ENCODE results near the gene OGFR. TPM values are rescaled to one million over a fixed set of nuclear protein-coding genes. Genes with fewer than 3 reads are reported as not detected.

OGFR gene
- total and polyA plus RNA-seq, 2 experiments from 2014 or later: 9.9 to 52.2 TPM

- Histone ChIP-seq H3K4me2 (ENCODE audit: unreplicated experiment) (no peak overlapping the region), H3K4me3 (no peak overlapping the region), H3K4me1 (ENCODE audit: insufficient read depth) (peaks cover 6% of the 10 kb centered on the region), H3K9ac (no peak overlapping the region), H3K9me2 (ENCODE audit: insufficient read depth) (no peaks in the 10 kb centered on the region), H4K20me1 (ENCODE audit: insufficient read depth) (no peaks in the 10 kb centered on the region), H3F3A (ENCODE audit: insufficient read depth) (no peaks in the 10 kb centered on the region), H3K79me2 (ENCODE audit: insufficient read depth) (no peaks in the 10 kb centered on the region), H3K27me3 (replicated peaks; ENCODE audit: insufficient read depth) (peaks cover 22% of the 10 kb centered on the region), H3K27ac (no peak overlapping the region), H3K9me3 (ENCODE audit: low read depth) (no peaks in the 10 kb centered on the region), H3K36me3 (ENCODE audit: low read depth) (no peaks in the 10 kb centered on the region), H2AFZ (no peak overlapping the region)
- DNase-seq: no peak
- 75 to 81% methylated on average over 20 of the region's 20 CpGs for WGBS, 2 experiments (ENCODE audit: low coverage in 1 of 2, low lambda C conversion rate in 2 of 2, missing lambda C conversion rate in 2 of 2)
- no peak for TF ChIP-seq EZH2phosphoT487 (IDR thresholded peaks at IDR 0.05; ENCODE audit: insufficient read depth, low read depth)
- no peak for TF ChIP-seq EZH2 (IDR thresholded peaks at IDR 0.05; ENCODE audit: insufficient read depth, poor library complexity, severe bottlenecking)
- in situ Hi-C loops (cut with MboI): no loop called here
Observed at GRCh38 chr20:62770111-62770910, 34.3 kb upstream of the OGFR start.

GRCh38 chr20:62770916-62771315, 33.7 kb upstream of the OGFR start:
- TF ChIP-seq EZH2phosphoT487 (IDR thresholded peaks at IDR 0.05; ENCODE audit: insufficient read depth, low read depth) (no peak), EZH2 (IDR thresholded peaks at IDR 0.05; ENCODE audit: insufficient read depth, poor library complexity, severe bottlenecking) (no peak)
- Histone ChIP-seq H3K9me3 (ENCODE audit: low read depth) (no peaks in the 10 kb centered on the region), H3K4me3 (no peak overlapping the region), H3K79me2 (ENCODE audit: insufficient read depth) (no peaks in the 10 kb centered on the region), H3K27me3 (replicated peaks; ENCODE audit: insufficient read depth) (peaks cover 17% of the 10 kb centered on the region), H3K9me2 (ENCODE audit: insufficient read depth) (no peaks in the 10 kb centered on the region), H3K36me3 (ENCODE audit: low read depth) (no peaks in the 10 kb centered on the region), H3K27ac (no peak overlapping the region), H3K9ac (no peak overlapping the region), H3K4me1 (ENCODE audit: insufficient read depth) (peaks cover 6% of the 10 kb centered on the region), H4K20me1 (ENCODE audit: insufficient read depth) (no peaks in the 10 kb centered on the region), H3K4me2 (ENCODE audit: unreplicated experiment) (no peak overlapping the region), H2AFZ (no peak overlapping the region), H3F3A (ENCODE audit: insufficient read depth) (no peaks in the 10 kb centered on the region)
- WGBS, 2 experiments (ENCODE audit: low coverage in 1 of 2, low lambda C conversion rate in 2 of 2, missing lambda C conversion rate in 2 of 2): 69 to 71% methylated on average over 13 to 14 of the region's 14 CpGs
- DNase-seq: no peak
- in situ Hi-C loops (cut with MboI): no loop called here

- no peak overlapping the region for H2AFZ ChIP-seq
- no peak overlapping the region for H3K9ac ChIP-seq
- peaks cover 6% of the 10 kb centered on the region for H3K4me1 ChIP-seq (ENCODE audit: insufficient read depth)
- in situ Hi-C loops (cut with MboI): no loop called here
- H3K9me3 ChIP-seq (ENCODE audit: low read depth): no peaks in the 10 kb centered on the region
- TF ChIP-seq EZH2phosphoT487 (IDR thresholded peaks at IDR 0.05; ENCODE audit: insufficient read depth, low read depth) (no peak), EZH2 (IDR thresholded peaks at IDR 0.05; ENCODE audit: insufficient read depth, poor library complexity, severe bottlenecking) (no peak)
- WGBS, 2 experiments (ENCODE audit: low coverage in 1 of 2, low lambda C conversion rate in 2 of 2, missing lambda C conversion rate in 2 of 2): 62 to 69% methylated on average over 25 of the region's 25 CpGs
- no peak for DNase-seq
- H3K36me3 ChIP-seq (ENCODE audit: low read depth): no peaks in the 10 kb centered on the region
- H3F3A ChIP-seq (ENCODE audit: insufficient read depth): no peaks in the 10 kb centered on the region
- H3K4me2 ChIP-seq (ENCODE audit: unreplicated experiment): no peak overlapping the region
- H3K27me3 ChIP-seq (replicated peaks; ENCODE audit: insufficient read depth): peaks cover 11% of the 10 kb centered on the region
- H4K20me1 ChIP-seq (ENCODE audit: insufficient read depth): no peaks in the 10 kb centered on the region
- H3K79me2 ChIP-seq (ENCODE audit: insufficient read depth): no peaks in the 10 kb centered on the region
- no peak overlapping the region for H3K4me3 ChIP-seq
- no peak overlapping the region for H3K27ac ChIP-seq
- H3K9me2 ChIP-seq (ENCODE audit: insufficient read depth): no peaks in the 10 kb centered on the region
Observed at GRCh38 chr20:62771396-62772102, 33.1 kb upstream of the OGFR start.

- Histone ChIP-seq H3K4me1 (ENCODE audit: insufficient read depth) (peaks cover 6% of the 10 kb centered on the region), H3F3A (ENCODE audit: insufficient read depth) (no peaks in the 10 kb centered on the region), H3K4me3 (no peak overlapping the region), H3K79me2 (ENCODE audit: insufficient read depth) (no peaks in the 10 kb centered on the region), H3K9ac (no peak overlapping the region), H3K27me3 (replicated peaks; ENCODE audit: insufficient read depth) (peaks cover 5% of the 10 kb centered on the region), H3K27ac (no peak overlapping the region), H3K4me2 (ENCODE audit: unreplicated experiment) (no peak overlapping the region), H3K9me3 (ENCODE audit: low read depth) (no peaks in the 10 kb centered on the region), H3K36me3 (ENCODE audit: low read depth) (no peaks in the 10 kb centered on the region), H2AFZ (no peak overlapping the region), H3K9me2 (ENCODE audit: insufficient read depth) (no peaks in the 10 kb centered on the region), H4K20me1 (ENCODE audit: insufficient read depth) (no peaks in the 10 kb centered on the region)
- WGBS, 2 experiments (ENCODE audit: low coverage in 1 of 2, low lambda C conversion rate in 2 of 2, missing lambda C conversion rate in 2 of 2): 91 to 93% methylated on average over 23 of the region's 23 CpGs
- TF ChIP-seq EZH2 (IDR thresholded peaks at IDR 0.05; ENCODE audit: insufficient read depth, poor library complexity, severe bottlenecking) (no peak), EZH2phosphoT487 (IDR thresholded peaks at IDR 0.05; ENCODE audit: insufficient read depth, low read depth) (no peak)
- DNase-seq: no peak
- in situ Hi-C loops (cut with MboI): no loop called here
Observed at GRCh38 chr20:62772103-62772611, 32.5 kb upstream of the OGFR start.
